NCI-H128 (cell line): ENCODE results near the gene PNPLA1.

Source experiments
- DNase-seq: peaks from one replicate; lab custom pipeline; 2025; ENCODE audit not compliant: unreplicated experiment; lab: John Stamatoyannopoulos, UW

PNPLA1 gene

GRCh38 chr6:36246506-36247268, 23.2 kb upstream of the PNPLA1 start:
- DNase-seq = no peak

GRCh38 chr6:36247693-36248092, 22.2 kb upstream of the PNPLA1 start:
- no peak for DNase-seq

- DNase-seq = no peak
Measured at GRCh38 chr6:36248980-36249379, 20.9 kb upstream of the PNPLA1 start.

GRCh38 chr6:36249536-36249935, 20.3 kb upstream of the PNPLA1 start:
- DNase-seq = no peak

- no peak for DNase-seq
Measured at GRCh38 chr6:36252005-36252404, 17.9 kb upstream of the PNPLA1 start.

- DNase-seq = no peak
Measured at GRCh38 chr6:36263390-36264000, 6.4 kb upstream of the PNPLA1 start.

- DNase-seq = no peak
Measured at GRCh38 chr6:36265744-36266143, 4.1 kb upstream of the PNPLA1 start.

- no peak for DNase-seq
Measured at GRCh38 chr6:36266913-36267644, 2.8 kb upstream of the PNPLA1 start.

- no peak for DNase-seq
Measured at GRCh38 chr6:36267731-36268477, 2.0 kb upstream of the PNPLA1 start.

GRCh38 chr6:36268478-36269275, 1.2 kb upstream of the PNPLA1 start:
- DNase-seq = no peak

- DNase-seq = no peak
Measured at GRCh38 chr6:36272234-36272633, 2.4 kb downstream of the PNPLA1 start.

- no peak for DNase-seq
Measured at GRCh38 chr6:36273067-36273466, 3.2 kb downstream of the PNPLA1 start.

- no peak for DNase-seq
Measured at GRCh38 chr6:36273802-36274514, 4.1 kb downstream of the PNPLA1 start.

- DNase-seq = no peak
Measured at GRCh38 chr6:36276581-36277536, 7.0 kb downstream of the PNPLA1 start.

GRCh38 chr6:36277946-36278470, 8.1 kb downstream of the PNPLA1 start:
- DNase-seq = no peak

GRCh38 chr6:36280467-36280866, 10.6 kb downstream of the PNPLA1 start:
- DNase-seq = no peak

GRCh38 chr6:36280983-36281382, 11.1 kb downstream of the PNPLA1 start:
- no peak for DNase-seq

GRCh38 chr6:36283608-36284007, 13.7 kb downstream of the PNPLA1 start:
- DNase-seq = no peak

GRCh38 chr6:36284359-36284758, 14.5 kb downstream of the PNPLA1 start:
- no peak for DNase-seq
